ENCODE measurements around the gene BABAM2.

DNA sequence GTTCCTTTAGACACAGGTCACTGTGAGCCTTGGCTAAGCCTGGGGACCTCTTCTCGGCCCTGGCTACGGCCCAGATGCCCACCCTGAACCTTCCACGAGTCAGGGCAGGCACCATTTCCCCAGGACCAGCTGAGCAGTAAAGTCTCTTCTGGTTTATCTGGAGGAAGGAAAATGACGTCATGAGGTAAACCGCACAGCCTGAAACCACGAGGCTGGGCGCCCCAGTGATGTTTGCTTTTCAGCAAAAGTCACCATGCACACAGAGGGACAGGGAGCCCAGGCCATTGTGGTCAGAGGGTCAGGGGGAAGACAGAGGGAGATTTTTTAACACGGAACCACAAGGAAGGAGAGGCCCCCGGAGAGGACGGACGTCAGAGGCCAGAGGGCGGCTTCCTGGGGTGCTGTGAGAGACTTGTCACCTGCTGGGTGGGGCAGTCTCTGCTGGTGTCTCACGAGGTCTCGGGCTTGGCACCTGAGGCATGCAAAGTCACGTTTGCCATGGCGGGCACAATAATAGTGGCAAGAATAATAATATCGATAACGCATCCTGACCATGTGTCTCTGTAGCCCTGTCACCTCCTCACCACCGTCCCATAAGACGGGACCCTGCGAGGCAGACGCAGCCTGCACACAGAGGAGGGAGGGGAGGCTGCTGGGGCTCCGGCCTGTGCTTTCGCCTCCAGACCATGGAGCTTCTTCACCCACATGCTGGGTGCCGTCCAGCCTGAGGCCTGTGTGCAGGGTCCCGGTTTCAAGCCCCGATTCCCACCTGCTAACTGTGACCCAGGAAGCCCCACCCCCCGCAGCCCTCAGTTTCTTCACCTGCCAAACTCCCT, 468.9 kb downstream of the BABAM2 start:
- TF ChIP-seq EZH2 (IDR thresholded peaks at IDR 0.05; ENCODE audit: insufficient read depth, poor library complexity, severe bottlenecking) (no peak), EZH2phosphoT487 (IDR thresholded peaks at IDR 0.05; ENCODE audit: insufficient read depth, low read depth) (no peak)
